H54 (cell line): ENCODE data around the gene AGAP2.

Experiments used
- DNase-seq: peaks from one replicate; pipeline ENCODE4 v3.0.0; 2011; ENCODE audit warnings: low spot score, mixed read lengths; ENCODE audit not compliant: insufficient read length
- FAIRE-seq: peaks from 3 replicates; lab custom pipeline; 2011; peaks lifted over from hg19 to GRCh38; lab: Jason Lieb, UNC
- POLR2A ChIP-seq: IDR thresholded peaks from 2 replicates; pipeline ENCODE4 v1.6.1; 2011; ENCODE audit warnings: low read depth, mild to moderate bottlenecking, low read length

The AGAP2 gene

GRCh38 chr12:57740656-57741412 lies 2.3 kb upstream of the AGAP2 start:
- DNase-seq, result no peak
- no peak for TF ChIP-seq POLR2A
- FAIRE-seq, result no peak

GRCh38 chr12:57739914-57740538 lies 1.5 kb upstream of the AGAP2 start:
- DNase-seq, result no peak
- no peak for TF ChIP-seq POLR2A
- no peak for FAIRE-seq

- no peak for DNase-seq
- TF ChIP-seq POLR2A, result no peak
- FAIRE-seq, result no peak
Measured at GRCh38 chr12:57739387-57739786, 845 bp upstream of the AGAP2 start.

GRCh38 chr12:57737467-57738460 lies 778 bp downstream of the AGAP2 start:
- TF ChIP-seq POLR2A, result no peak
- no peak for DNase-seq
- no peak for FAIRE-seq

GRCh38 chr12:57736741-57737466 lies 1.6 kb downstream of the AGAP2 start:
- TF ChIP-seq POLR2A, result no peak
- DNase-seq, result no peak
- no peak for FAIRE-seq

GRCh38 chr12:57735952-57736740 lies 2.4 kb downstream of the AGAP2 start:
- no peak for FAIRE-seq
- DNase-seq, result no peak
- no peak for TF ChIP-seq POLR2A

DNA sequence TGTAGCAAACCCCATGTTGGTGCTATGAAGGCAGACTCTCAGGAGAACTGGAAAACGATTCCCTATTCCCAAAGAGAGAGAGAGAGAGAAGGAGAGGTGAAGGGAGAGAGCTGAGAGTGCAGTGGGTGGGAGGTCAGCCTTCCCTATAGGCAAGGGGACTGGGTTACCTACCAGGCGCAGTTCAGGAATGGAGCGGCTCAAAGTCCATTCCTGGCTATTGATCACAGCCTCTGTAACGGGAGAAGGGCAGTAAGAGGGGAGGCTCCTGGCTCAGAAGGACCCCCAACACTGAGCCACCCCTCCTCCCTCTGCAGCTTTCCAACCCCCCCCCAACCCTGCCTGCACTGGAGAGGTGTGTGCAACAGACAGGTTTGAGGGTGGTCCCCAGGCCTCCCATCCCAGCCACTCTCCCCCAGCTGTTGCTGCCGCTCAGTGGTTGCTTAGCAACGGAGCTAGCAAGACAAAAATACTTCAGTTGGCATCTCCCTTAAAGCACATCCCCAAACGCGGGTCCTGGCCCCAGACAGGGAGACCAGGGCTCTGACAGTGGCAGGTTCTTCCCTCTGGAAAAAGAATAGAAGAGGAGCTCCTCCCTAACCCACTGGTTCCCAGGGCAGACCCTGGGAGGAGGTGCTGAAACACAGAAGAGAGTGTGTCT lies 3.2 kb downstream of the AGAP2 start:
- no peak for FAIRE-seq
- no peak for TF ChIP-seq POLR2A
- DNase-seq, result no peak

DNA sequence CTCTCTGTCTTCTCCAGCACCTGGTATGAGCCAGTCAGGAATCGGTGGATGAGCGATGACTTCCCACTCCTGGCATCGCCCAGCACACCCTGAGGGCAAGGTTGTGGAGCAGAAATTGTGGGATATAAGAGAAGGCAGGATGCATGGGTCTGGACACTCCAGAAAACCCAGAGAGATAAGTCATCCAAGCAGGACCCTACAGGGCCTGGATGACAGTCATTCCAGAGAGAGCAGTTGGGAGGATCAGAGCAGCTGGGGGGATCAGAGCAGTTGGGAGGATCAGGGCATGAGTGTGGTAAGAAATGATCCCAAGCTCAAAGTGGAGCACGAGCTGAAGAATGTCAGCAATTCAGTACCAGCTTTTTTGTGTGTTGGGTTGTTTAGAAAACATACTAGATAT lies 4.0 kb downstream of the AGAP2 start:
- TF ChIP-seq POLR2A, result no peak
- DNase-seq (no peak), FAIRE-seq (no peak)

DNA sequence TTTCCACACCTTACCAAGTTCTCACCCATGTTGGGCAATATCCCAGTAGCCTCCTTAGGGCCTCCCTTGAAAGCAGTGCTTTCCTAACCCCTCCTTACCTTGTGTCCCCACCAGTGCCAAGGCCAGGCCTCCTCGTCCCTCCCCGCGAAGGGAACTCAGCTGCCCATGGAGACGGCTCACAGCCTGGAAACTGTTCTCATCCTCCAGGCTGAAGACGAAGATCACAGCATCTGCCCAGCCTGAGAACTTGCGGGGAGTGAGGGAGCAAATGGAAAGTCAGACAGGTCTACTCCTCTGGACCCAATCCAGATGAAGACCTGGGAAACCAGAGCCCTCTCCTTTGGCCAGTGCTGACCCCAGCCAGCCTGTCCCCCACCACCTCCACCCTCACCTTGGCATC lies 4.6 kb downstream of the AGAP2 start:
- FAIRE-seq (no peak), DNase-seq (no peak)
- no peak for TF ChIP-seq POLR2A

GRCh38 chr12:57732726-57733593 lies 5.6 kb downstream of the AGAP2 start:
- TF ChIP-seq POLR2A, result no peak
- FAIRE-seq (no peak), DNase-seq (no peak)

GRCh38 chr12:57732270-57732669 lies 6.3 kb downstream of the AGAP2 start:
- FAIRE-seq (no peak), DNase-seq (no peak)
- TF ChIP-seq POLR2A, result no peak

DNA sequence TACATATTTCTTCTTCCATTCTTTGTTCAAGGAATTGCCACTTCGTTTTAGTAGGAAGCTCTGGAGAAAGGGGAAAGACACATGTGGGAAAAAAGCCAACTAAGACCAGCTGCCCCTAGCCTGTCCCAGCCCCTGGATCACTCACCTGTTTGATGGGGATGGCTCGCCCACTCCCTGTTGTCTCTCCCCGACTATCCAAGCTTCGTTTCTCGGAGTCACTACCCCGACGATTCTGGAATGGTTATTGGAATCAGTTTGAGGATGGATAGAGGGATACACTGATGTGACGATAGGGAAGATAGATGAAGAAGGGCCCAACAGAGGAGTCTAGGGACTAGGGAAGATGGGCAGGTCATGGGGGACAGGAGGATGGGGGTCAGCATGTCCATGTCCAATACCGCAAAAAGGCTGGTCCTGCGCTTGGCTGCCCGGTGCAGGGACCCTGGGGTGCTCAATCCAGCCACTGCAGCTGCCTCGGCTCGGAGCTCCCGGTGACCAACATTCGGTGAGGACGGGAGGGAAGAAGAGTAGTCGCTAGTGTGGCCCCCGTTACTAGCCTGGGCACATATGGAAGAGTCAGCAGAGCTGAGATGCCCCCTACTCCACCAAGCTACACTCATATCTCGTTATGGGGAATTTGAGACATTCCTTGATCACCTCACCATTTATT lies 7.0 kb downstream of the AGAP2 start:
- FAIRE-seq, result no peak

More for the DNA sequence above, 7.0 kb downstream of the AGAP2 start:
- no peak for DNase-seq
- no peak for TF ChIP-seq POLR2A
